NCI-H1092 (cell line): ENCODE results near the gene DLK2.
"Not testable (repeated sequence)": the region's sequence is repeated elsewhere in the genome, so short reads cannot be mapped to it uniquely, and the experiment has no call there.

ENCODE experiments used
- DNase-seq: peaks from one replicate; lab custom pipeline; 2025; lab: John Stamatoyannopoulos, UW

The DLK2 gene

GRCh38 chr6:43426928-43427405 is 28.4 kb downstream of the DLK2 start:
- no peak for DNase-seq

GRCh38 chr6:43425083-43425482 is 30.3 kb downstream of the DLK2 start:
- not testable (repeated sequence) for DNase-seq

- no peak for DNase-seq
Measured at GRCh38 chr6:43421831-43422230, 33.5 kb downstream of the DLK2 start.

GRCh38 chr6:43420012-43420709 is 35.2 kb downstream of the DLK2 start:
- DNase-seq = no peak

- DNase-seq = no peak
Measured at GRCh38 chr6:43416935-43417334, 38.4 kb downstream of the DLK2 start.

- DNase-seq = not testable (repeated sequence)
Measured at GRCh38 chr6:43415275-43415674, 40.1 kb downstream of the DLK2 start.

GRCh38 chr6:43413002-43413401 is 42.3 kb downstream of the DLK2 start:
- no peak for DNase-seq

- DNase-seq = no peak
Measured at GRCh38 chr6:43412541-43412940, 42.8 kb downstream of the DLK2 start.

- not testable (repeated sequence) for DNase-seq
Measured at GRCh38 chr6:43410776-43411175, 44.6 kb downstream of the DLK2 start.

GRCh38 chr6:43408259-43408658 is 47.1 kb downstream of the DLK2 start:
- no peak for DNase-seq

- no peak for DNase-seq
Measured at GRCh38 chr6:43407296-43407695, 48.1 kb downstream of the DLK2 start.

GRCh38 chr6:43405354-43405753 is 50.0 kb downstream of the DLK2 start:
- no peak for DNase-seq

- no peak for DNase-seq
Measured at GRCh38 chr6:43402820-43403219, 52.5 kb downstream of the DLK2 start.

- DNase-seq = no peak
Measured at GRCh38 chr6:43401730-43402129, 53.6 kb downstream of the DLK2 start.
